Liver (tissue), 9 donors: ENCODE results near the gene CD109. TPM values are rescaled to one million over a fixed set of nuclear protein-coding genes. Genes with fewer than 3 reads are reported as not detected.

Source experiments
- DNase-seq: peaks from one replicate; pipeline ENCODE4 v3.0.0-alpha.2; 2017; ENCODE audit warnings: low spot score
- H3K27ac ChIP-seq, 2 donors: one replicate each; pipeline ENCODE4 v1.7.0; 2013; ENCODE audit warnings: inconsistent platforms in 2 of 2, low read length in 2 of 2, control low read depth in 1 of 2, low read depth in 1 of 2, mild to moderate bottlenecking in 1 of 2
- H3K27me3 ChIP-seq, 4 donors: one replicate each; pipeline versions ENCODE4 v1.6.1 to v1.7.0; 2013; ENCODE audit warnings: low read length in 3 of 4, inconsistent platforms in 1 of 4, mild to moderate bottlenecking in 1 of 4, moderate library complexity in 1 of 4; ENCODE audit not compliant: control insufficient read depth in 4 of 4, insufficient read depth in 4 of 4
- H3K36me3 ChIP-seq, 4 donors: one replicate each; pipeline versions ENCODE4 v1.6.1 to v1.7.0; 2013; ENCODE audit warnings: low read length in 3 of 4, mild to moderate bottlenecking in 3 of 4, low read depth in 1 of 4, moderate library complexity in 1 of 4; ENCODE audit not compliant: control insufficient read depth in 4 of 4, insufficient read depth in 3 of 4
- H3K4me1 ChIP-seq, 4 donors: one replicate each; pipeline versions ENCODE4 v1.6.1 to v1.7.0; 2013; ENCODE audit warnings: low read length in 3 of 4, mild to moderate bottlenecking in 3 of 4, moderate library complexity in 1 of 4; ENCODE audit not compliant: control insufficient read depth in 4 of 4, insufficient read depth in 4 of 4
- H3K4me3 ChIP-seq, 3 donors: one replicate each; pipeline versions ENCODE4 v1.6.1 to v1.7.0; 2013; ENCODE audit warnings: low read length in 3 of 3, control low read depth in 1 of 3, low read depth in 1 of 3, mild to moderate bottlenecking in 1 of 3
- H3K9ac ChIP-seq, 2 donors: one replicate each; pipeline ENCODE4 v1.7.0; 2013; ENCODE audit warnings: low read length in 2 of 2, mild to moderate bottlenecking in 2 of 2, moderate library complexity in 2 of 2, control low read depth in 1 of 2, low read depth in 1 of 2
- H3K9me3 ChIP-seq, 4 donors: one replicate each; pipeline versions ENCODE4 v1.6.1 to v1.7.0; 2013; ENCODE audit warnings: low read length in 3 of 4; ENCODE audit not compliant: control insufficient read depth in 4 of 4
- CTCF ChIP-seq: fragments of 150-350 bp; IDR thresholded peaks from 2 replicates; pipeline ENCODE4 v1.5.1; 2017; ENCODE audit warnings: improper control_type of control experiment, low read depth, low read length; ENCODE audit not compliant: missing input control
- FOXA1 ChIP-seq: IDR thresholded peaks from 2 replicates; pipeline ENCODE4 v1.6.1; 2016; ENCODE audit warnings: antibody characterized with exemption
- FOXA2 ChIP-seq: IDR thresholded peaks from 2 replicates; pipeline ENCODE4 v1.6.1; 2016; ENCODE audit warnings: antibody characterized with exemption
- GABPA ChIP-seq, 2 donors: IDR thresholded peaks in 1 of 2; conservative IDR thresholded peaks in 1 of 2; 2 replicates each; pipeline ENCODE4 v1.6.1; 2016; ENCODE audit warnings: antibody characterized with exemption in 2 of 2, mild to moderate bottlenecking in 1 of 2, moderate library complexity in 1 of 2
- HNF4A ChIP-seq, 2 donors: conservative IDR thresholded peaks; 2 replicates each; pipeline ENCODE4 v1.6.1; 2016; ENCODE audit warnings: antibody characterized with exemption in 2 of 2, mild to moderate bottlenecking in 2 of 2
- HNF4G ChIP-seq: IDR thresholded peaks from 2 replicates; pipeline ENCODE4 v1.6.1; 2016; ENCODE audit warnings: antibody characterized with exemption
- JUND ChIP-seq, 2 donors: IDR thresholded peaks; 2 replicates each; pipeline ENCODE4 v1.6.1; 2016; ENCODE audit warnings: antibody characterized with exemption in 2 of 2
- NR2F2 ChIP-seq: IDR thresholded peaks from 2 replicates; pipeline ENCODE4 v1.6.1; 2016; ENCODE audit warnings: antibody characterized with exemption
- RAD21 ChIP-seq, 2 donors: IDR thresholded peaks; 2 replicates each; pipeline ENCODE4 v1.6.1; 2016; ENCODE audit warnings: antibody characterized with exemption in 2 of 2, mild to moderate bottlenecking in 2 of 2
- RXRA ChIP-seq, 2 donors: IDR thresholded peaks; 2 replicates each; pipeline ENCODE4 v1.6.1; 2017 to 2018; ENCODE audit warnings: antibody characterized with exemption in 2 of 2, mild to moderate bottlenecking in 1 of 2
- TAF1 ChIP-seq: conservative IDR thresholded peaks from 2 replicates; pipeline ENCODE4 v1.6.1; 2016; ENCODE audit warnings: antibody characterized with exemption, mild to moderate bottlenecking
- YY1 ChIP-seq: IDR thresholded peaks from 2 replicates; pipeline ENCODE4 v1.6.1; 2016; ENCODE audit warnings: antibody characterized with exemption, mild to moderate bottlenecking
- ZBTB33 ChIP-seq: IDR thresholded peaks from 2 replicates; pipeline ENCODE4 v1.6.1; 2016; ENCODE audit warnings: antibody characterized with exemption
- WGBS: extraction: QIAGEN DNeasy Blood & Tissue Kit; methylation state at CpG from one replicate; pipeline ENCODE4 v1.1.7; 2013; 5-methylcytosine and 5-hydroxymethylcytosine counted together
- polyA plus RNA-seq, 2 donors: library from polyadenylated mRNA; stranded (reverse) in 1 of 2; unstranded in 1 of 2; fragments of 200-250 nt in 1 of 2; fragments of >200 nt in 1 of 2; fragmentation: Nextera tagmentation in 1 of 2; extraction: Ambion mirVana in 1 of 2; gene quantifications; one replicate each; pipeline versions ENCODE4 v1.2.1 to v1.2.3, GENCODE V29; 2013 to 2015
- total RNA-seq, 2 donors: library from RNA; depleted of rRNA; stranded (reverse); fragments of >200 nt; gene quantifications; one replicate each; pipeline ENCODE4 v1.2.3, GENCODE V29; 2014
- donor health status: healthy.
- donor health status: healthy.
- donor health status: healthy.
- donor health status: healthy.
- donor health status: healthy.

CD109 gene
- total and polyA plus RNA-seq, 4 donors = 0.18 to 2.0 (median 0.32) TPM

- no peak for TF ChIP-seq CTCF
- peak; percentile 43 for TF ChIP-seq YY1
- peak; percentile 42 to 55 for TF ChIP-seq HNF4A (conservative IDR thresholded peaks at IDR 0.05)
- TF ChIP-seq RXRA (IDR thresholded peaks at IDR 0.05) = peak in 1 of 2 donors; percentile 19
- TF ChIP-seq HNF4G = no peak
- 27% methylated on average over 1 of the region's 1 CpG for WGBS
- H3K4me1 ChIP-seq = peaks cover 0 to 23% (median 18%) of the 10 kb centered on the region in 4 donors
- H3K27ac ChIP-seq = peak overlapping the region in 1 of 2 donors; percentile 43
- no peak overlapping the region for H3K9ac ChIP-seq
- DNase-seq = no peak
- no peak overlapping the region for H3K4me3 ChIP-seq
- H3K9me3 ChIP-seq = no peaks in the 10 kb centered on the region
- no peaks in the 10 kb centered on the region for H3K27me3 ChIP-seq
- H3K36me3 ChIP-seq = no peaks in the 10 kb centered on the region
These were observed 105.8 kb downstream of the CD109 start for GRCh38 chr6:73801652-73802268.

GRCh38 chr6:73802366-73802765 is 106.4 kb downstream of the CD109 start:
- Histone ChIP-seq H3K9me3 (no peaks in the 10 kb centered on the region), H3K4me1 (peaks cover 0 to 23% (median 18%) of the 10 kb centered on the region in 4 donors), H3K9ac (no peak overlapping the region), H3K36me3 (no peaks in the 10 kb centered on the region), H3K27me3 (no peaks in the 10 kb centered on the region), H3K27ac (no peak overlapping the region), H3K4me3 (no peak overlapping the region)
- DNase-seq = no peak
- 74% methylated on average over 2 of the region's 2 CpGs for WGBS
- TF ChIP-seq FOXA2 (no peak), YY1 (no peak), RXRA (IDR thresholded peaks at IDR 0.05) (no peak), NR2F2 (no peak), CTCF (no peak), TAF1 (no peak), JUND (IDR thresholded peaks at IDR 0.05) (no peak), GABPA (IDR thresholded peaks at IDR 0.05 in 1 of 2, conservative IDR thresholded peaks at IDR 0.05 in 1 of 2) (no peak), RAD21 (IDR thresholded peaks at IDR 0.05) (no peak), FOXA1 (no peak), ZBTB33 (no peak)
